GM21717 (cell line): ENCODE measurements around the gene TBC1D22A.

Source experiments
- ATAC-seq: cut with Tn5 transposase; IDR thresholded peaks from one replicate; pipeline ENCODE4 v1.9.1; 2021; ENCODE audit warnings: mild to moderate bottlenecking, moderate library complexity; ENCODE audit not compliant: unreplicated experiment

The TBC1D22A gene

DNA sequence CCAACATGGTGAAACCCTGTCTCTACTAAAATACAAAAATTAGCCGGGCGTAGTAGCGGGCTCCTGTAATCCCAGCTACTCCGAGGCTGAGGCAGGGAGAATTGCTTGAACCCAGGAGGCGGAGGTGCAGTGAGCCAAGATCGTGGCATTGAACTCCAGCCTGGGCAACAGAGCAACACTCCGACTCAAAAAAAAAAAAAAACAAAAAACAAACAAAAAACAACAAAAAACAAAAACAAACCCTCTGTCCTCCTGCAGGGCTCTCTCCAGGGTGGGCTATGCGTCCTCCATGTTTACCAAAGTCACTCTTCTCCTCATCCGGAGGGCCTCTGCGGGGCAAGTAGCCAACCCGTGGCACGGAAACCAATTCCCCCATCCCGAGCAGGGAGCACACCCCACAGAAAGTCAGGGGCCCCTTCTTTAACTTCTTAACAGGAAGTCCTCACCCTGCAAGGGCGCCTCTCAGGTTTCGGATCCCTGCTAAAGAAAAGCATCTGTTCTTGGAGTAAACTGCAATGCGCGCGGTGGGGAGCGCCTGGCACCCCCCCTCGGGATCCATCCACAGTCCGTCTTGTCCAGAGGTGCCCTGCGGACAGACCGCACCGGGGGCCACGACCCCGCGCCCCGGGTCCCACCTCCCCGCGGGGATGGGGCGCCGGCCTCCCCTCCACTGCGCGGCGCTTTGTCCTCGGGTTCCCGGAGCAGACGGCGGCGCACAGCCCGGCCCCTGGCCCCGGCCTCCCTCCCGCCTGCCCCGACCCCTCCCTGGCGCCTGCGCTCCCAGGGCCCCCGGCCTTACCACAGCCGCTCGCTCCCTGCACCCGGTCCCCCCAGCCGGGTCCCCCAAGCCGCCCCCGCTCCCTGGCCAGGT, 25.1 kb upstream of the TBC1D22A start:
- ATAC-seq, result no peak

DNA sequence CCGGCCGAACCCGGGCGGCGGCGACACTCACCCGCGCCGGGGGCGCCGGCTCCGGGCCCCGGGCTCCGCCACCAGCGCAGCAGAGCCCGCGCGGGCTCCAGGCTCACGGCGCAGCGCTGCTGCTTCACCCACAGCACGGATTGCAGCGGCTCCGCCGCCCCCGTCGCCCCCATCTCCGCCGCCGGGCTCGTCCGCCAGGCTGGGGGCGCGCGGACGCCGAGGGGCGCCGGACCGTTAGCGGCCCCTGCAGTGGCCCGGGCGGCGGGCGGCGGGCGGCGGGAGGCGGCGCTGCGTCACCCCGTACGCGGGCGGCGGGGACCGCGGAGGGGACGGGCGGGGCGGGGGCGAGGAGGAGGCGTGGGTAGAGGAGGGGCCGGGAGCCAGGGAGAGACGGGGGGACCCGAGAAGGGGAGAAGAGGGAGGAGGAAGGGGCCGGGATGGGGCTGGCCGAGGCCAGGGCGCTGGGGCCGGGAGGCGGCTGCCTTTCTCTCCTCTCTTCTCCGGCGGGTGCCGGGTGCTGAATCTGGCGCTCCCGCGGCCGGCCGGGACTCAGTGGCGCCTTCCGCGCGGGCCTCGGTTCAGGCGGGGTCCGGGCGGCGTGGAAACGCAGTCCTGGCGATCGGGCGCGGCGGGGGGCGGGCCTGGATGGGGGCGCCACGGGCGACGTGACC, 24.3 kb upstream of the TBC1D22A start, which contains the start of gene CERK:
TSS of gene CERK (minus strand) at position 277 of the 671 bp plus-strand sequence. CDS start at position 173, 104 bp downstream.
- ATAC-seq, result no peak

GRCh38 chr22:46738647-46739093, 23.8 kb upstream of the TBC1D22A start:
- no peak for ATAC-seq

- no peak for ATAC-seq
Measured at GRCh38 chr22:46739094-46739870, 23.2 kb upstream of the TBC1D22A start.

- ATAC-seq, result no peak
Measured at GRCh38 chr22:46740910-46741780, 21.3 kb upstream of the TBC1D22A start.

DNA sequence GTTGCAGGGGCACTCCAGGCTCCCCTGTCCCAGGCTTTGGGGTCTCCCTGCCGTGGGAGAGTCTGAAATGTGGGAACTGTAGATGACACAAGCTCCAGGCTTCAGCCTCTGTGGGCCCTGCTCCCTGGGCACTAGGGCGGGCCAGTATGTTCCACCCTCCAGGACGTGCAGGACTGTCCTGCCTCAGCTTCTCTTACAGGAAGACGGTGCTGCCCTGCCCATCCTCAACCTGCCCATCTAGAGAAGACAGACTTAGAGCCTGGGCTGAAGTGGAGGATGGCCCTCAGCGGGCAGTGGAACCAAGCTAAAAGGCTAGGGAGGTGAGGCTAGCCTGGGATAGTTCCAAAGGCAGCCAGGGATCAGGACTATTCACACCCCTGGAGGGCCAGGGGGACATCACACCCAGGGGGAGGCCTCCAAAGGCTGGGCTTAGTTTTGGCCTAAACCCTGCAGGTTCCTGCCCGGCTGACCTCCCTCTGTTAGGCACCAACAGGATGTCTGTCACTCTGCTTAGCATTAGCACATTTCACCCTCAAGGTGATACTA, 20.4 kb upstream of the TBC1D22A start:
- no peak for ATAC-seq

GRCh38 chr22:46742576-46743221, 19.8 kb upstream of the TBC1D22A start:
- ATAC-seq, result no peak

DNA sequence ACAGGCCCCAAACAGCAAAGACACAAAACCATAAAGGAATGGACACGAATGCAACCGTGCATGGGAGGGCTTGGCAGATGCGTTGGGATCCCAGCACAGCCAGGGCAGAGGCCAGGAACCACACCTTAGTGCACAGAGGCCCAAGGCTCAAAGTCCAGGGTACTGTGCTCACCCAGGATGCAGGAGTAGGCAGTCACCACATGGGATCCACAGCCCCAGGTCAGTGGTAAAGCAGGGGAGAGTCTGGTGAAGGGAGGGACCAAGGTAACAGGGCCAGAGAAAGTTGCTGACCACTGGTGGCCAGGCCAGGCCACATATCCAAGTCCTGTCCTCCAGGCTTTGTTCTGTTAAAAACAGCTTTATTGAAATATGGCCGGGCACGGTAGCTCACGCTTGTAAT, 17.9 kb upstream of the TBC1D22A start:
- no peak for ATAC-seq

DNA sequence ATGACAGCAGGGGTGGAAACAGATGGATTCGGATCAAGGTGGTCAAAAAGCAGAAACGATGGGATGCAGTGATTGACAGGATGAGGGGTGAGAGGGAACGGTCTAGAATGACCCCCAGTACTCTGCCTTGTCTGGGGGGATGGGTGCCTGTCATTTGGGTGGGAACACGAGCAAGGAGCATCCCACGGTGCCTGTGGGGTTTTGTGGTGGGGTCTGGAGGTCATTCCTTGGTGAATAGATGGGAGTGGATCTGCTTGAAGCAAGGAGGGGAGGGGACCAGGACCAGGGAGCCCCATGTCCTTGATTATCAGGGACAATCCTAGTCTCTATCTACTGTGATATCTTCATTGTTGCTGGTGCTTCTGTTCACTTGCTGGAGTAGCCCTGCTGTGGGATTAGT, 16.3 kb upstream of the TBC1D22A start:
- no peak for ATAC-seq

DNA sequence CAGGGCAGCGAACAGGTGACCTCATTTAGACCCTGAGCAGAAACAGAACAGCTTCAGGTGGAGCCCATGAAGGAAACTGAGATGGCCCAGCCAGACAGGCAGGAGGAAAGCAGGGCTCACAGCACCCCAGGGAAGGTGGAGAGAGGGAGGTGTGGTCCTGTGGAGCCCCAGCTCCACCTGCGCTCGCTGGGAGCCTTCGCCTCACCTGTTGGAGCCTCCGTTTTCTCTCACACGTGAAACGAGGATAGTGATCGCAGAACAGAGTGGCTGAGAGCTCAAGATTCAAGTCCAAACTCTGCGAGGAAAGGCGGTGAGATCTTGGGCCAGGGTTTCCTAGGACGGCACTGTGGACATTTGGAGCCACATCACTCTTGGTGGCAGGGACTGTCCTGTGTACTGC, 15.8 kb upstream of the TBC1D22A start:
- no peak for ATAC-seq

- ATAC-seq, result no peak
Measured at GRCh38 chr22:46747646-46748045, 14.8 kb upstream of the TBC1D22A start.

DNA sequence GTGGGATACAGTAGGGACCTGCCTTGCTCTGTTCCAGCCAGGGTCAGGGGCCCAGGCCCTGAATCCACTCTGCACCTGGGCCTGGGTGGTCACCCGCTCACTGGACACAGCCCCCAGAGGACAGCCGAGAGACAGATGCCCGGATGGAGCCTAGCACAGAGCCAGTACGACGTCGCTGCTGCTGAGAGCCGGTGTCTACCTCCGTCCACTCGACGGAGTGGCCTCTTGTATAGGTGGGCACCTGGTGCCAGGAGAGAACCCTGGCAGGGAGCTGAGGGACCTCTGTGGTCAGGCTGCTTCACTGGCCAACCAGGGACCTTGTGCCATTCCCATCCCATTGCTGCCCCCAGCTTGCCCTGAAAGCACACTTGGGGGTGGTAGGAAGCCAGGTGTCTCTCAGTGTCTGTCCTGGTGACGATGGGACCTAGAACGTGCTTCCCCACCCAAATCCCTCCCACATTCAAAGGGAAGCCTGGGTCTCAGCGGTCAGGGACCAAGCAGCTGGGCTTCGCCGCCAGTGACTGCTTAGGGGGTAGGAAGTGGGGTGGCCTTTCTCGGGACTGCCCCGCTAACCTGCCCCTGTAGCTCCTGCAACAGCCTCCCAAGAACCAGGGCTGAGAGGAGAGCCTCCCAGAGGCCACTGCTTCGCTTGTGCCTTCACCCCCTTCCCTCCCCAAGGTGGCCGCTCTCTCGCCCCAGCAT, 14.1 kb upstream of the TBC1D22A start:
- no peak for ATAC-seq

- ATAC-seq, result no peak
Measured at GRCh38 chr22:46748908-46749675, 13.4 kb upstream of the TBC1D22A start.

DNA sequence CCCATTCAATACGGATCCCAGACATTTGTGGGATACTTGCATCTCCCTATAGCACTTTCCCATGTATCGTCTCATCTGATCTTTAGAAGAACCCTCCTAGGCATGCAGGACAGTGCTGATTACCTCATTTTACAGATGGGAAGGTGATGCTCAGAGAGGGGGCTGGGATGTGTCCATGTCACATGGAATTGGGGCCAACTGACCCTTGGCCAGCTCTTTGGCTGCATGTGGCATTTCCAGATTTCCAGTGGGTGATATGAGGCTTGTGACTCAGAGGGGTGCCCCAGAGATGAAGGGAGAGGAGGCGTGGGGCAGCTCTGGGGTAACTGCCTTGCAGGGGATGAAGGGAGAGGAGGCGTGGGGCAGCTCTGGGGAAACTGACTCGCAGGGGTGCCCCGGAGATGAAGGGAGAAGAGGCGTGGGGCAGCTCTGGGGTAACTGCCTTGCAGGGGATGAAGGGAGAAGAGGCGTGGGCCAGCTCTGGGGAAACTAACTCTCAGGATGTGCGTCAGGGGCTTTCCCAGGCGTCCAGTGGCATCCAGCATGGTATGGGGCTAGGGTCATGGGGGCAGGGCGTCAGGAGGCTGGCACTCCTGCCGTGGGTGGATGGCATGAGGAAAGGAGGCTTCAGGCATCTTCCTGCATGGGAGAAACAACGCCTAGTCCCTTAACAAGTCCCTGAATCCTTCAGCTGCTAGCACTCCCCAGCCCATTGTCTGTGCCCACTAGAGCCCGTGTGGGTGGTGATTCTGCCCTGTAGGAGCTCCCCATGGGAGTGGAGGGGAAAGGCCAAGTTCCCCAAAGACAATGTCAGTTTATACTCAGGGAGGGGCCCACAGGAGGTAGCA, 12.5 kb upstream of the TBC1D22A start:
- no peak for ATAC-seq

DNA sequence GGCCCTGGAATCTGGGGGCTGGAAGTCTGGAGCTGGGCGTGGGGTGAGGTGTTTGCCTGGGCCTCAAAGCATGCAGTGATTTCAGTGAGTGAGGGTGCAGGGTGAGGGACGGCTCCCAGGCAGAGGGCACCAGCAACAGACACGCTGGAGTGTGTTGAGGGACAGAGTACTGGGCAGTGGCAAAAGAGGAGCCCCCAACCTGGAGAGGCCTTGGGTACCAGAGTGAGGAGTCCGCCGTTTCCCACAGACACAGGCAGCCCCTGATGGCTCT, 12.0 kb upstream of the TBC1D22A start:
- ATAC-seq, result no peak

GRCh38 chr22:46750863-46751443, 11.5 kb upstream of the TBC1D22A start:
- no peak for ATAC-seq

DNA sequence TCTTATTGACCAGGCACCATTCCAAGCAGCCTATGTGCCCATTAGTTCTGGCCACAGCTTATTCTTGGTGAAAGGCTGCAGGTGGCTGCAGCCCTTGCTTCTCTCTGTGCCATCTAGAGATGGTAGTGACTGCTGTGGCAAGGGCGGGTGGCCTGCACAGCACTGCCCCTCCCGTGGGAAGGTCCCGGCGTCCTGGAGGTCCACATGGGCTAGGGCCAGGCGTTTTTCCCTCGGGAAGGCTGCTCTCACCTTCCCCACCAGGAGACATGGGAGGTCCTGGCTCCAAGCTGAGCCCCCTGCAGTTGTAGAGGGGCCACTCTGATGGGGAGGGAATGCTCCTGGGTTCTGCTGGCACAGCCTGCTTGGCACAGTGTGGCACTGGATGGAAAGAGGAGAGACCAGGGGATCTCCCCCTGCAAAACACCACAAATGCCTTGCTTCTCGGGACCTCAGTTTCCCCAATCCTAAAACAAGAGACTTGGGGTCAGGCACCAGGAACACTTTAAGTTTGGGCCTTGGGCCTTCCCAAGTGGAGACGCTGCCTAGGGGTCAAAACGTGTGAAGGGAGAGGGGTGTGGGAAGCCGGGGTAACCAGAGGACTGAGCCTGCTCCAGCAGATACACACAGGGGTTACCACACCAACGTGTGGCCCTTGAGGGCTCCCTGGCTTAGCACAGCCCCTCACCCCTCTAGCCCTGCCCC, 10.0 kb upstream of the TBC1D22A start:
- ATAC-seq, result no peak
